ENCODE measurements around the gene ASAP2.

The ASAP2 gene

GRCh38 chr2:9325428-9325827, 118.8 kb downstream of the ASAP2 start:
- DNase-seq (ENCODE audit: low read depth) = no peak

DNA sequence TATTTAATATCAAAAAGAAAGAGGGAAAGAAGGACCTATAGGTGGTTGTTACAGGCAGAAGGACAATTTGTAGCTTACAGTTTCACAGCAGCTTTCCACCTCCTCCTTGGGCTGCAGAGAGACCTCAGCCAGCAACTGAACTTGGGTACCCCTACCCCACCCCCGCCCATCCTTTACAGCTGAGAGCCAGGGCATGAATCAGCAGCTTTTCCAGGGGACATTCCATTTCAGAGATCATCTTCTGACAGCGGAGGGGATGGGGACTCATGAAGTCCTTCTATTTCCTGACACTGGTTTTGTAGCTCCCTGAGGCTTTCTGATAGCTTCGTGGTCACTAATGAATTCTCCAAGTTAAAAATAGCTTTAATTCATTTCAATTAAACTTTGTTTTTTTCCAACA, 120.4 kb downstream of the ASAP2 start:
- peak; percentile 23 for DNase-seq (ENCODE audit: low read depth)

DNA sequence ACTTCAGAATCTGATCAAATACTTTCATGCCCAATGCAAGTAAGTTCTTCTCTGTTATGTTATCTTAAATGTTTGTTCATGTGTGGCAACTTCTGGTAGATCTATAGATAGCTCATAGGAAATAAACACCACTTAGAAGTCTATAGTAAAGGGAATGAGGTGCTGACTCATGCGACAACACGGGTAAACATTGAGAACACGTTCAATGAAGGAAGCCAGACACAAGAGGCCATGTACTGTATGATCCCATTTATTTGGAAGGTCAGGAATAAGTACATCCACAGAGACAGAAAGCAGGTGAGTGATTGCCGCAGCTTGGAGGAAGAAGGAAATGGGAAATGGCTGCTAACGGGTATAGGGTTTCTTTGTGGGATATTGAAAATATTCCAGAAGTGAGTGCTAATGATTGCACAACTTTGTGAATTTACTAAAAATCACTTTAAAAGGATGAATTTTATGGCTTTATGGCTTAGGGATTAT, 121.3 kb downstream of the ASAP2 start:
- DNase-seq (ENCODE audit: low read depth) = no peak

GRCh38 chr2:9328931-9329330, 122.3 kb downstream of the ASAP2 start:
- DNase-seq (ENCODE audit: low read depth) = no peak

DNA sequence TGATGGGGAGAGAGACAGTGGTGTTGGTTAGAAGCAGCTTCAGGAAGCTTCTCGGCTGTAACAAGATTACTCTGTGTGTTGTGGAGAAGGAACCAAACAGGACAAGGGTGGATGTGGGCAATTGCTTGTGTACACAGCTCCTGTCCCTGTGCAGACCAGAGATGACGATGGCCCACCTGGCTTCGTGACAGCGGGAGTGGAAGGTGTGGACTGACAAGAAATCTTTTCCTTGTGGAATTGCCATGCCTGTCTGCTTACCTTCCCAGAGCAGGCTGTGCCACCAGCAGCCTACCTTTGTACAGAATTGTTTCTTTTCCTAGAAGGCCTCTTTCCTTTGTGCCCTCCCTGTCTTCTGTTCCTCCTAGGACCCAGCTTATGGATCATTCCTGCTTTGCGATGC, 122.9 kb downstream of the ASAP2 start:
- no peak for DNase-seq (ENCODE audit: low read depth)

DNA sequence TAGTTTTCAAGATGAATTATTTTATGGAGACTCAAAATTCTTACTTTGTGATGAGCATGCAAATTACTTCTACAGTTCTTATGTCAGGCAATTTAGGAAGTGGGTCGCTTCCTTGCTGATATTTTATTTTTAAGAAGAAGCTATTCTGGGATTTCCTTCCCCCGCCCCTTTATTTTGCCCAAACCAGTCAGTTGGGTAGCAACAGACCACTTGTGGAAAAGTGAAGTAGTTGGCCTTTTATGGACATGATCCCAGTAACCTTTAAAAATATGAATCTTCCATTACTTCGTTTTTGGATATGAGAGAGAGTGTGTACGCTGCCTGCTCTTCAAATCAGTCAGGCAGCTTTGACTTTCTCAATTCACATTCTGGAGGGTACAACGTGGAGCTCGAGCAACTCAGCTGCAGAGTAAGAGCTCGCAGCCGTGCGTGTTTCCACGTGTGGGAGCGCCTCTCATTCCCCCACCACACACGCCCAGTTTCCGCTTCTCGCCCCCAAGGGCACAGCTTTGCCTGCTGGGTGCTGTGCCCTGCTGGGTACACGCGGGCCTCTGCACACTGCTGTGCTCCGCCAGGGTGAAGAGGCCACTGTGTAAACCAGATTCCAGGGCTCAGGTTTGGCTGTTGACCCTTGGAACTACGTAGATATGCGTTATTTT, 124.1 kb downstream of the ASAP2 start:
- no peak for DNase-seq (ENCODE audit: low read depth)

- no peak for DNase-seq (ENCODE audit: low read depth)
Observed at GRCh38 chr2:9331704-9332103, 125.1 kb downstream of the ASAP2 start.

- DNase-seq (ENCODE audit: low read depth) = no peak
Observed at GRCh38 chr2:9332136-9332852, 125.7 kb downstream of the ASAP2 start.

- DNase-seq (ENCODE audit: low read depth) = no peak
Observed at GRCh38 chr2:9332853-9333245, 126.2 kb downstream of the ASAP2 start.

DNA sequence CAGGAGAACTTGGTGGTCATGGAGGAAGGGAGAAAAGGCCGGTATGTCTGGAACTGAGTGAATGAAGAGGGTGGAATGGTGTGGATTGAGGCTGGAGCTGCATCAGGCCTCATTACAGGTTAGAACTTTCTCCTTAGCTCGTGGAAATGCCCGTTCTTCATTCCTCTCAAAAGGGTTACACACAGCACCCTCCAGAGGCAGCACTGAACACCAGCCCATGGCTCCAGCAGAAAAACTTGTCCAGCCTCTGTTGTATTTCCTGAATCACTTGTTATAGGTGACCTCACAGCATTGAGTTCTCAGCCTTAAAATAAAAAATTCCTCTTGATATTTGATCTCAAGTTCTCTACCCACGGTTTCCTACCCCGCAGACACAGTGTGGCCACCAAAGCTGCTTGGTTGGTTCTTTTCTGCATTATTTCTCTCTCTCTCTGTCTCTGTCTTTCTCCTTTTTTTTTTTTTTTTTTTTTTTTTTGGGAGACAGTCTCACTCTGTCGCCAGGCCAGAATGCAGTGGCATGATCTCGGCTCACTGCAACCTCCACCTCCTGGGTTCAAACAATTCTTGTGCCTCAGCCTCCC, 127.1 kb downstream of the ASAP2 start:
- DNase-seq (ENCODE audit: low read depth) = peak; percentile 72

- no peak for DNase-seq (ENCODE audit: low read depth)
Observed at GRCh38 chr2:9334761-9335160, 128.1 kb downstream of the ASAP2 start.

DNA sequence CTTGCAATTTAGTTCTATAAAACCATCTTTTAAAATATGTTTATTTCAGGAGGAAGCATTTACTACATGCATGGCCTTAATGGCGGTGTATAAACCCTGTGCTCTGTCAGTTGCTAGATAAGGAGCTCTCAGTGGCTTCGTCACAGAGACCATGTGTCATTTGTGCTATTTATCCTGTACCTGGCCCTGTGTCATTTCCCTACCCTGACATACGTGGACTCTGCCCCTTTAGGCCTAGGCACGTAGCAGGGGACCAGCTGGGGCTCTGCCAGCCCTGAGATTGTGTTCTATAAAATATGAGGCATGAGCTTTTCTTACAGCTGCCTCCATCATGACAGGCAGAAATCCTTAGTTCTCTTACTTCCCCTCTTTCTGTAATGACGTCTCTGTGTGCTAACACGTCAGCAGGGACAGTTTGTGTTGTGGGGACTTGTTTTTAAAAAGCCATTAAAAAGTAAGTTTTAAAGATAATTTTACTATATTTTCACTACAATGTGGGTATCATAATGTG, 128.8 kb downstream of the ASAP2 start:
- no peak for DNase-seq (ENCODE audit: low read depth)

- peak; percentile 9 for DNase-seq (ENCODE audit: low read depth)
Observed at GRCh38 chr2:9336241-9336575, 129.6 kb downstream of the ASAP2 start.

DNA sequence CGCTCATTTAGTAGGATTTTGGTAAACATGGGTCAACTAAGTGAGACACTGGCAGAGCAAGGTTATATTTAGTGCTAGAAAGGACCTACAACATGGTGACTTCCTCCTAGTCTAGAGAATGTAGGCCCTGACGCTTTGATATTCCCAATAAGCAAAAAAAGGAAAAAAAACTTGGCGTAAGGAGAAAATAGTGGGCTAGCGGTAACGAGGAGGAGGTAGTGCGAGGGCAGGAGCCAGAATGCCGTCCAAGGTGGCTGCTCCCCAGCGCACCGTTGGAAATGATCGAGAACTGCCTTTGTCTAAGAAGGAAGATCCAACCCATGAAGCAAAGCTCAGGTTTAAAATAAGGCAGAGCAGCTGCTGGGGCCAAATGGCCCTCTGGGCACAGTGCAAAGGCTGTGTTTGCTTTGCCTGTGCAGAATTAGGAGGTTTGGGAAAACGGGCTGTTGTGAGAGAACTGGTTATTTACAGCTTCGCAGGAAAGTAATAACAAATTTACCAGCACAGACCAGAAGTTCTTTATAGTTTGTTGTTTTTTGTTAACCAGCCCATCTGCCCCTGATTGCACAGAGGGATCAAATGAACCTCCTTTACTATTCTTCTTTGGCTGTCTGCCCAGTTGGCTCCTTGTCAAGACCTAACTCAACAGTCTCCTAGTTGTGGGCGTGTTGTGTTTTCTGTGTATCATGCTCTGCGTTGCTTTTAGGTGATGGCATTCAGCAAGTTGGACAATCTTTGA, 130.1 kb downstream of the ASAP2 start:
- peak; percentile 96 for DNase-seq (ENCODE audit: low read depth)

DNA sequence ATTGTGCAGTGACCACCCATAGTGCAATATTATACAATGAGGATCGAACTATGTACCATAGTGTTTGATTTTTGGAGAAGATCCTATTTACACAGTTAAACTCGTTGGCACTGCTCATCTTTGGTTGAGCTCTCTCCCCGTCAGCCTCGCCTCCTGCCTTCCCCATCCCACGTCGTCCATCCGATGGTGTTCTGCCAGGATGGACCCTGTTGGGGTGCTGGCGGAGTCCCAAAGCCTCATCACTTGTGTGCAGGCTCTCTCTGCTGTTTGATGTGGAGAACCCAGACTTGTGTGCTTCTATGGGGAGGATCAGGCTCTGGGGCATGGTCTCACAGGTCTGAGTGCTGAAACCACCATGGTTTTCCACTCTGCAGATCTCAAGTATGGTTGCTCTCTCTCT, 131.3 kb downstream of the ASAP2 start:
- DNase-seq (ENCODE audit: low read depth) = no peak

DNA sequence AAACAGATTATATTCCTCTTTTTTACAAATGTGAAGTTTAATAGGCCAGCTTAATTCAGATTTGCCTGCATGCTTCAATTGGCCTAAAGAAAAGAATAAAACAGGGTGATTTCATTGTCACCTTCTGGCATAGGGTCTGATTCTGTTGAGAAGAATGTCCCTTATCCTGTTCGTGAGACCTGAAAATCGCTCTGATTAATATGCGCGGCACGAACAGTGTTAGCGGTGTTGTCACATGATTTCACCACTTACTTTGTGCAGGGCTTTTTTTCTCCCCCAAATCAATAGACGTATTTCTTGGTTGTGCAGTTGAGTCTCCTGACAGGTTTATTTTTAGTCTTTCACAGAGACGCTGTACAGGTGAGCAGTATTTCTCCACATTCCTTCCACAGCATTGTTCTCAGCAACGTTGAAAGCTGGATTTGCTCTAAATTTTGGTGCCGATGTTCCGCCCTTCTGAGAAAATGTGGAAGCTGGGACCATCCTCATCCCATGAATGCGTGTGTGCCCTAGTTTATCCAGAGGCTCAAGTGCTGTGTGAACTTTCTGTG, 134.8 kb downstream of the ASAP2 start:
- DNase-seq (ENCODE audit: low read depth) = no peak

GRCh38 chr2:9342659-9343058, 136.0 kb downstream of the ASAP2 start:
- DNase-seq (ENCODE audit: low read depth) = no peak

GRCh38 chr2:9343524-9343923, 136.9 kb downstream of the ASAP2 start:
- DNase-seq (ENCODE audit: low read depth) = no peak

- no peak for DNase-seq (ENCODE audit: low read depth)
Observed at GRCh38 chr2:9344434-9344833, 137.8 kb downstream of the ASAP2 start.

GRCh38 chr2:9345343-9345742, 138.7 kb downstream of the ASAP2 start:
- no peak for DNase-seq (ENCODE audit: low read depth)

DNA sequence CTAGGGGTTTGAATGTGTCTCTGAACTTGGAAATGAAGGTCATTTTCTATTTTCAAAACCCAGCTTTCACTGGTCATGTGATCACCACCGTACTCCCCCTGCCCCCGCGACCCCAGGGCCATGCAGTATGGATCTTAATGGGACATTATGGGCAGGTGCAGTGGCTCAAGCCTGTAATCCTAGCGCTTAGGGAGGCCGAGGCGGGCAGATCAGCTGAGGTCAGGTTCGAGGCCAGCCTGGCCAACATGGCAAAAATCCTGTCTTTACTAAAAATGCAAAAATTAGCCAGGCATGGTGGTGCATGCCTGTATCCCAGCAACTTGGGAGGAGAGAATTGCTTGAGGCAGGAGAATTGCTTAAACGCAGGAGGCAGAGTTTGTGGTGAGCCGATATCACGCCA, 139.4 kb downstream of the ASAP2 start:
- no peak for DNase-seq (ENCODE audit: low read depth)

GRCh38 chr2:9346885-9347284, 140.3 kb downstream of the ASAP2 start:
- DNase-seq (ENCODE audit: low read depth) = no peak
